Ureter (tissue), 1 donor: ENCODE measurements around the gene ARHGDIB. TPM values are rescaled to one million over a fixed set of nuclear protein-coding genes. Genes with fewer than 3 reads are reported as not detected.

Experiments used
- DNase-seq: peaks from one replicate; pipeline ENCODE4 v3.0.0-alpha.2; 2020; ENCODE audit warnings: low spot score
- total RNA-seq: library from RNA; stranded (reverse); gene quantifications from one replicate; pipeline ENCODE4 v1.2.4, GENCODE V29; 2023
- donor health status: DM: yes; HTN: yes; CAD: no.

Gene ARHGDIB
- total RNA-seq, 1 donor from 2014 or later: 264 TPM

GRCh38 chr12:14956905-14957304 is 4.5 kb downstream of the ARHGDIB start:
- no peak for DNase-seq

GRCh38 chr12:14956024-14956891 is 5.1 kb downstream of the ARHGDIB start:
- DNase-seq: no peak

- no peak for DNase-seq
Measured at GRCh38 chr12:14954269-14954668, 7.1 kb downstream of the ARHGDIB start.

- no peak for DNase-seq
Measured at GRCh38 chr12:14953752-14954151, 7.6 kb downstream of the ARHGDIB start.

GRCh38 chr12:14952299-14952921 is 9.0 kb downstream of the ARHGDIB start:
- DNase-seq: no peak

GRCh38 chr12:14951851-14952250 is 9.6 kb downstream of the ARHGDIB start:
- DNase-seq: no peak

- no peak for DNase-seq
Measured at GRCh38 chr12:14950982-14951746, 10.2 kb downstream of the ARHGDIB start.

- no peak for DNase-seq
Measured at GRCh38 chr12:14950421-14950820, 11.0 kb downstream of the ARHGDIB start.

- DNase-seq: no peak
Measured at GRCh38 chr12:14949631-14950030, 11.8 kb downstream of the ARHGDIB start.

- DNase-seq: no peak
Measured at GRCh38 chr12:14948672-14949071, 12.7 kb downstream of the ARHGDIB start.

GRCh38 chr12:14946861-14947260 is 14.5 kb downstream of the ARHGDIB start:
- DNase-seq: no peak

- no peak for DNase-seq
Measured at GRCh38 chr12:14946162-14946561, 15.2 kb downstream of the ARHGDIB start.

- DNase-seq: no peak
Measured at GRCh38 chr12:14942196-14942931, 19.0 kb downstream of the ARHGDIB start.

- DNase-seq: no peak
Measured at GRCh38 chr12:14941369-14941768, 20.0 kb downstream of the ARHGDIB start.

GRCh38 chr12:14938301-14938700 is 23.1 kb downstream of the ARHGDIB start, which contains the start of gene ERP27:
ERP27 (minus strand) TSS chr12:14938537; CDS start chr12:14938508, 29 bp downstream.
- no peak for DNase-seq

- DNase-seq: no peak
Measured at GRCh38 chr12:14937689-14938088, 23.7 kb downstream of the ARHGDIB start.

GRCh38 chr12:14937014-14937413 is 24.4 kb downstream of the ARHGDIB start:
- DNase-seq: no peak

- DNase-seq: no peak
Measured at GRCh38 chr12:14936224-14936861, 25.1 kb downstream of the ARHGDIB start.

- DNase-seq: no peak
Measured at GRCh38 chr12:14935031-14935430, 26.4 kb downstream of the ARHGDIB start.

GRCh38 chr12:14934511-14934910 is 26.9 kb downstream of the ARHGDIB start:
- DNase-seq: no peak
